RWPE1 (cell line): Measurements from ENCODE around the gene CASZ1.

Experiments used
- CTCF ChIA-PET: fragments of 350-600 bp; sonication (Branson Sonifier 250); formaldehyde crosslinking; extraction: SDS; loops from one replicate; lab custom pipeline; 2021; lab: Yijun Ruan, JAX
- POLR2A ChIA-PET: fragments of 400-600 bp; formaldehyde crosslinking; extraction: SDS; loops from one replicate; lab custom pipeline; 2020; ENCODE audit warnings: antibody characterized with exemption; ENCODE audit not compliant: low non-redundant PET; lab: Yijun Ruan, JAX
- DNase-seq: peaks from one replicate; pipeline ENCODE4 v3.0.0; 2012; ENCODE audit warnings: low spot score
- H3K27ac ChIP-seq: fragments of 450-650 bp; 2 replicates; pipeline ENCODE4 v1.5.1; 2017
- TF ChIP-seq, protein P1 (sequence below): fragments of 450-650 bp; conservative IDR thresholded peaks from 2 replicates; pipeline ENCODE4 v1.5.1; 2017; ENCODE audit warnings: low read depth, mild to moderate bottlenecking

The CASZ1 gene

GRCh38 chr1:10681296-10682107 lies 114.9 kb downstream of the CASZ1 start:
- H3K27ac ChIP-seq: peak overlapping the region; percentile 67; the same call in 1 of the 2 replicates
- ChIA-PET CTCF (interaction anchor here (0.6 kb wide), 1 partner anchor 78 kb away, joined by 3 read pairs; no protein-coding TSS in a partner anchor), POLR2A (no interaction called here)
- TF ChIP-seq, protein P1, sequence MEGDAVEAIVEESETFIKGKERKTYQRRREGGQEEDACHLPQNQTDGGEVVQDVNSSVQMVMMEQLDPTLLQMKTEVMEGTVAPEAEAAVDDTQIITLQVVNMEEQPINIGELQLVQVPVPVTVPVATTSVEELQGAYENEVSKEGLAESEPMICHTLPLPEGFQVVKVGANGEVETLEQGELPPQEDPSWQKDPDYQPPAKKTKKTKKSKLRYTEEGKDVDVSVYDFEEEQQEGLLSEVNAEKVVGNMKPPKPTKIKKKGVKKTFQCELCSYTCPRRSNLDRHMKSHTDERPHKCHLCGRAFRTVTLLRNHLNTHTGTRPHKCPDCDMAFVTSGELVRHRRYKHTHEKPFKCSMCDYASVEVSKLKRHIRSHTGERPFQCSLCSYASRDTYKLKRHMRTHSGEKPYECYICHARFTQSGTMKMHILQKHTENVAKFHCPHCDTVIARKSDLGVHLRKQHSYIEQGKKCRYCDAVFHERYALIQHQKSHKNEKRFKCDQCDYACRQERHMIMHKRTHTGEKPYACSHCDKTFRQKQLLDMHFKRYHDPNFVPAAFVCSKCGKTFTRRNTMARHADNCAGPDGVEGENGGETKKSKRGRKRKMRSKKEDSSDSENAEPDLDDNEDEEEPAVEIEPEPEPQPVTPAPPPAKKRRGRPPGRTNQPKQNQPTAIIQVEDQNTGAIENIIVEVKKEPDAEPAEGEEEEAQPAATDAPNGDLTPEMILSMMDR: no peak
- DNase-seq: no peak

- H3K27ac ChIP-seq: peak overlapping the region; percentile 67
- TF ChIP-seq, protein P1: no peak
- POLR2A ChIA-PET: no interaction called here
- CTCF ChIA-PET: no interaction called here
- no peak for DNase-seq
Observed at GRCh38 chr1:10680487-10680886, 116.0 kb downstream of the CASZ1 start.

- ChIA-PET CTCF (no interaction called here), POLR2A (no interaction called here)
- TF ChIP-seq, protein P1: no peak
- peak overlapping the region; percentile 67 for H3K27ac ChIP-seq
- DNase-seq: peak; percentile 27
Observed at GRCh38 chr1:10679496-10680220, 116.8 kb downstream of the CASZ1 start.

DNA sequence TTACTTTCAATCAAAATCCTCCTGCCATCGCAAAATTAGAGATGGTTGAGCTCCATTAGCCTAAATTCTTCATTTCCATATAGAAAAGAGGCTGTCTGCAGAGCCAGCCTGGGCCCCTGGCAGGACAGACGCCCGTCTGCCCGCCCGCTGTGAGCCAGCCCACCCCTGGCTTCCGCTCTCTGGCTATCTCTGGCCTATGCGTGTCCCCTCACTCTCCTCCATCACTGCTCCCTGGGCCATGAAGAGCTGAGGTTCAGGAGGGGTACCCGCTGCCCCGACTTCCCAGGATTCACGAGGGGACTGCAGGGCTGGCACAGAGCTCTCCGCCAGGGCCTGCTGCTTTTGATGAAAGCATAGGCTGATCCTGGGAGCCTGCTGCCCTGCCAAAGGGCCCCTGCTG lies 117.6 kb downstream of the CASZ1 start:
- DNase-seq: no peak
- TF ChIP-seq, protein P1: no peak
- ChIA-PET POLR2A (no interaction called here), CTCF (no interaction called here)
- H3K27ac ChIP-seq: peak overlapping the region; percentile 67

DNA sequence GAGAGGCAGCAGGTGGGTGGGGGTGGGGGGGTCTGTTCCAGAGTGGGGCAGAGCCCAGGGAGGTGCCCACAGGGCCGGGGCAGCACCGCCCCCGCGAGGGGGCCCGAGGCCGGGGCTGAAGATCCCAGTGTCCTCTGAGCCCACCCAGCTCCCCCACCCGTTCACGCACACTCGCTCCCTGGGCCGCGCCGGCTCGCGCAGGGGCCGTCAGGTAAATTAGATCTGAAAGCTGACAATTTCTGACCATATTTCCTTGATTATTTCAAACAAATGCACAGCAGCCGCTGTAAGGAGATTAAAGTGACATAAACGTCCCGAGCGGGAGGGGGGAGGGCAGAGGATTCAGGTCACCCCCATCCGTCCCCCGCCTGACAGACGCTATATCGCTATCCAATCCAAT lies 118.0 kb downstream of the CASZ1 start:
- DNase-seq: no peak
- no peak overlapping the region for H3K27ac ChIP-seq
- TF ChIP-seq, protein P1: no peak
- ChIA-PET POLR2A (no interaction called here), CTCF (no interaction called here)

GRCh38 chr1:10677491-10678391 lies 118.7 kb downstream of the CASZ1 start:
- ChIA-PET CTCF (interaction anchor here (0.7 kb wide), 1 partner anchor 125 kb away, joined by 3 read pairs; no protein-coding TSS in a partner anchor), POLR2A (no interaction called here)
- TF ChIP-seq, protein P1: no peak
- H3K27ac ChIP-seq: no peak overlapping the region
- no peak for DNase-seq
